Measurements from ENCODE around the gene SCN11A. TPM values are rescaled to one million over a fixed set of nuclear protein-coding genes. Genes with fewer than 3 reads are reported as not detected.

Gene SCN11A
- total RNA-seq, 2 donors from 2014 or later: 0.12 to 0.61 TPM

GRCh38 chr3:39019299-39019698, 32.4 kb downstream of the SCN11A start:
- intact Hi-C loops (cut with DNase I, micrococcal nuclease): no loop called here
- no peak for ATAC-seq
- no peak for DNase-seq

GRCh38 chr3:39015418-39015817, 36.3 kb downstream of the SCN11A start:
- intact Hi-C loops (cut with DNase I, micrococcal nuclease): no loop called here
- no peak for ATAC-seq

GRCh38 chr3:39013921-39014509, 37.7 kb downstream of the SCN11A start:
- DNase-seq (no peak), ATAC-seq (no peak)
- intact Hi-C loops (cut with DNase I, micrococcal nuclease): no loop called here

More at GRCh38 chr3:39015418-39015817, 36.3 kb downstream of the SCN11A start:
- DNase-seq: no peak

- DNase-seq: no peak
- intact Hi-C loops (cut with DNase I, micrococcal nuclease): no loop called here
- ATAC-seq: no peak
Observed at GRCh38 chr3:39013289-39013688, 38.5 kb downstream of the SCN11A start.

GRCh38 chr3:39011191-39011736, 40.5 kb downstream of the SCN11A start:
- ATAC-seq (no peak), DNase-seq (no peak)
- intact Hi-C loops (cut with DNase I, micrococcal nuclease): no loop called here

- intact Hi-C loops (cut with DNase I, micrococcal nuclease): no loop called here
- DNase-seq: no peak
- no peak for ATAC-seq
Observed at GRCh38 chr3:39005295-39005694, 46.4 kb downstream of the SCN11A start.

Other genes starting within 250 kb of the SCN11A start
- gene SCN10A, start 235.7 kb downstream of the SCN11A start, total RNA-seq: not detected
- gene WDR48, start 72 bp upstream of the SCN11A start, total RNA-seq: 10 to 100 TPM; 21.6 to 32.9 TPM
- gene GORASP1, start 55.7 kb upstream of the SCN11A start, total RNA-seq: 100 to 1,000 TPM in 1 of 2 donors, 10 to 100 TPM in 1; 86.8 to 106 TPM
- gene TTC21A, start 55.7 kb upstream of the SCN11A start, total RNA-seq: 1 to 10 TPM; 4.5 to 8.3 TPM
- gene CSRNP1, start 101.6 kb upstream of the SCN11A start, total RNA-seq: 10 to 100 TPM; 19.2 to 33.7 TPM
- gene XIRP1, start 140.7 kb upstream of the SCN11A start, total RNA-seq: not detected
- under 1 TPM; 0.24 to 0.59 TPM for gene CX3CR1, start 228.1 kb upstream of the SCN11A start, total RNA-seq